ENCODE results near the gene SMOC2. TPM values are rescaled to one million over a fixed set of nuclear protein-coding genes. Genes with fewer than 3 reads are reported as not detected.

SMOC2 gene
- total and polyA plus RNA-seq, 2 of the 4 experiments (the other 2 are of a cell fraction) = not detected

GRCh38 chr6:168414336-168415097 lies 26.5 kb upstream of the SMOC2 start:
- Histone ChIP-seq H3K4me3 (ENCODE audit: insufficient read depth, low read depth, low read length) (no peak overlapping the region), H2BK20ac (ENCODE audit: low read depth, low read length) (no peak overlapping the region), H3K4ac (ENCODE audit: low read depth, low read length) (no peak overlapping the region), H3K79me1 (ENCODE audit: low read depth in 1 of 2, low read length in 2 of 2) (no peaks in the 10 kb centered on the region), H2AFZ (replicated peaks; ENCODE audit: low read length, poor library complexity) (no peak overlapping the region), H2BK5ac (ENCODE audit: low read depth, low read length, poor library complexity, severe bottlenecking) (no peak overlapping the region), H3K18ac (ENCODE audit: low read depth, low read length) (no peak overlapping the region), H4K91ac (ENCODE audit: insufficient read depth, low read depth, low read length) (no peak overlapping the region), H3K4me1 (ENCODE audit: control insufficient read depth, insufficient read depth, low read length) (no peaks in the 10 kb centered on the region), H2BK15ac (ENCODE audit: low read depth, low read length) (no peak overlapping the region), H2AK5ac (ENCODE audit: low read depth, low read length) (no peak overlapping the region), H4K5ac (ENCODE audit: low read depth, low read length) (no peak overlapping the region), H4K20me1 (ENCODE audit: insufficient read depth, low read length) (no peaks in the 10 kb centered on the region), H3K9me1 (ENCODE audit: insufficient read depth, low read length) (no peaks in the 10 kb centered on the region), H3K27ac (ENCODE audit: insufficient read depth, low read length) (no peak overlapping the region), H3K14ac (replicated peaks; ENCODE audit: low read depth, low read length) (no peak overlapping the region), H3K56ac (ENCODE audit: extremely low read depth, insufficient read depth, low read length) (no peak overlapping the region), H3K9ac (ENCODE audit: low read depth, low read length) (no peak overlapping the region), H3K23ac (ENCODE audit: low read depth, low read length) (no peak overlapping the region), H4K8ac (ENCODE audit: low read depth in 2 of 2, low read length in 2 of 2) (no peak overlapping the region), H2BK120ac (ENCODE audit: low read depth, low read length) (no peak overlapping the region), H3K4me2 (ENCODE audit: low read depth, low read length) (no peak overlapping the region), H3K9me3 (ENCODE audit: control insufficient read depth, insufficient read depth, low read length) (peaks cover 61% of the 10 kb centered on the region), H3K36me3 (ENCODE audit: control insufficient read depth, insufficient read depth, low read length) (no peaks in the 10 kb centered on the region), H3K27me3 (ENCODE audit: control insufficient read depth, insufficient read depth, low read length) (no peaks in the 10 kb centered on the region), H2AK9ac (replicated peaks; ENCODE audit: low read depth, low read length, poor library complexity) (no peak overlapping the region)
- intact Hi-C loops (cut with micrococcal nuclease) (no loop called here), dilution Hi-C loops (cut with HindIII; ENCODE audit: low sequenced_read_pairs, unreplicated experiment) (no loop called here), in situ Hi-C loops (cut with MboI; ENCODE audit: low sequenced_read_pairs) (no loop called here)
- CTCF ChIA-PET = no interaction called here
- no TSS peak for BruUV-seq (replicated peaks)
- DNase-seq (no peak), ATAC-seq (ENCODE audit: low read depth) (no peak)
- TF ChIP-seq MAZ (IDR thresholded peaks at IDR 0.05; ENCODE audit: borderline replicate concordance, low read depth, low read length) = no peak
- 3% methylated on average over 5 of the region's 14 CpGs; no CpG with 5 or more reads in 1 of the 2 experiments for whole genome bisulfite sequencing, 2 experiments (ENCODE audit: extremely low coverage in 2 of 2, insufficient read length in 1 of 2)
- POLR2A ChIA-PET (ENCODE audit: unreplicated experiment) = no interaction called here

Data from IMR-90 (cell line).